ENCODE results near the gene SYNE3.

- TF ChIP-seq CTCF (IDR thresholded peaks at IDR 0.05; ENCODE audit: insufficient read depth, low read length) (no peak), REST (IDR thresholded peaks at IDR 0.05; ENCODE audit: insufficient replicate concordance, low read depth) (no peak), POLR2AphosphoS5 (IDR thresholded peaks at IDR 0.05; ENCODE audit: low read depth) (no peak), SPI1 (IDR thresholded peaks at IDR 0.05; ENCODE audit: borderline replicate concordance, low read depth) (no peak), GABPA (IDR thresholded peaks at IDR 0.05; ENCODE audit: low read depth) (no peak)
These were observed 49.2 kb downstream of the SYNE3 start for GRCh38 chr14:95467232-95467631.

Measured in HL-60 (cell line).